GM23338 (cell line): ENCODE data around the gene CREB3L2. TPM values are rescaled to one million over a fixed set of nuclear protein-coding genes. Genes with fewer than 3 reads are reported as not detected.

Source experiments
- ATAC-seq: fragments of 200-7000 bp; cut with Tn5 transposase; 3 replicates; pipeline ENCODE4 v1.9.1; 2020
- DNase-seq: peaks from one replicate; pipeline ENCODE4 v3.0.0-alpha.2; 2015; ENCODE audit warnings: low spot score
- H2AFZ ChIP-seq: fragments of 200-600 bp; sonication (generic); 2 replicates; pipeline ENCODE4 v1.8.0; 2016; ENCODE audit warnings: antibody characterized with exemption, mild to moderate bottlenecking, moderate library complexity
- H3F3A ChIP-seq: fragments of 200-600 bp; sonication (generic); replicated peaks from 2 replicates; pipeline ENCODE4 v1.8.0; 2017; ENCODE audit warnings: antibody characterized with exemption, mixed run types, low read depth
- H3K27ac ChIP-seq: fragments of 200-600 bp; sonication (generic); 2 replicates; pipeline ENCODE4 v1.6.1; 2016; ENCODE audit warnings: low read depth
- H3K27me3 ChIP-seq: fragments of 200-600 bp; sonication (generic); 2 replicates; pipeline ENCODE4 v1.8.0; 2016; ENCODE audit warnings: mild to moderate bottlenecking, mixed run types, moderate library complexity; ENCODE audit not compliant: insufficient read depth
- H3K36me3 ChIP-seq: fragments of 200-600 bp; sonication (generic); 2 replicates; pipeline ENCODE4 v1.8.0; 2016; ENCODE audit warnings: mild to moderate bottlenecking; ENCODE audit not compliant: insufficient read depth
- H3K4me1 ChIP-seq: fragments of 200-600 bp; sonication (generic); 2 replicates; pipeline ENCODE4 v1.8.0; 2016; ENCODE audit warnings: mild to moderate bottlenecking, moderate library complexity; ENCODE audit not compliant: insufficient read depth
- H3K4me2 ChIP-seq: fragments of 200-600 bp; sonication (generic); 2 replicates; pipeline ENCODE4 v1.7.1; 2017; ENCODE audit warnings: mixed run types
- H3K4me3 ChIP-seq: fragments of 200-600 bp; sonication (generic); 2 replicates; pipeline ENCODE4 v1.6.1; 2016; ENCODE audit warnings: mixed run types
- H3K79me2 ChIP-seq: fragments of 200-600 bp; sonication (generic); replicated peaks from 2 replicates; pipeline ENCODE4 v1.8.0; 2017; ENCODE audit warnings: mild to moderate bottlenecking; ENCODE audit not compliant: insufficient read depth
- H3K9me2 ChIP-seq: fragments of 200-600 bp; sonication (generic); 2 replicates; pipeline ENCODE4 v1.8.0; 2017; ENCODE audit not compliant: insufficient read depth
- H4K20me1 ChIP-seq: fragments of 200-600 bp; sonication (generic); replicated peaks from 2 replicates; pipeline ENCODE4 v1.8.0; 2017; ENCODE audit warnings: mild to moderate bottlenecking; ENCODE audit not compliant: insufficient read depth
- H3K27ac Mint-ChIP-seq: 2 replicates; pipeline ENCODE4 v1.8.0; 2020; ENCODE audit warnings: inconsistent platforms, mild to moderate bottlenecking, moderate library complexity, mixed read lengths
- H3K27me3 Mint-ChIP-seq: 3 replicates; pipeline ENCODE4 v1.8.0; 2022; ENCODE audit warnings: low read depth, mild to moderate bottlenecking, moderate library complexity, mixed read lengths, inconsistent platforms; ENCODE audit not compliant: insufficient read depth, poor library complexity
- H3K36me3 Mint-ChIP-seq: 3 replicates; pipeline ENCODE4 v1.8.0; 2021; ENCODE audit warnings: low read depth, mild to moderate bottlenecking, inconsistent platforms, moderate library complexity, mixed read lengths
- H3K4me1 Mint-ChIP-seq: 3 replicates; pipeline ENCODE4 v1.8.0; 2020; ENCODE audit warnings: mild to moderate bottlenecking, inconsistent platforms, mixed read lengths
- H3K4me3 Mint-ChIP-seq: 3 replicates; pipeline ENCODE4 v1.8.0; 2021; ENCODE audit warnings: moderate library complexity, mild to moderate bottlenecking, inconsistent platforms, mixed read lengths
- H3K9me3 Mint-ChIP-seq: 3 replicates; pipeline ENCODE4 v1.8.0; 2020; ENCODE audit warnings: moderate library complexity, mild to moderate bottlenecking, inconsistent platforms, mixed read lengths
- CREB1 ChIP-seq: fragments of 250-450 bp; sonication (Bioruptor Pico); IDR thresholded peaks from 2 replicates; pipeline ENCODE4 v1.5.0; 2020; ENCODE audit warnings: low read depth, mild to moderate bottlenecking, moderate library complexity
- EZH2 ChIP-seq: fragments of 200-600 bp; sonication (generic); IDR thresholded peaks from one replicate; pipeline ENCODE4 v1.8.0; 2017; ENCODE audit warnings: antibody characterized with exemption, mild to moderate bottlenecking, low read depth; ENCODE audit not compliant: unreplicated experiment
- EZH2phosphoT487 ChIP-seq: fragments of 200-600 bp; sonication (generic); IDR thresholded peaks from one replicate; pipeline ENCODE4 v1.8.1; 2018; ENCODE audit warnings: antibody characterized with exemption; ENCODE audit not compliant: unreplicated experiment
- POLR2AphosphoS5 ChIP-seq: IDR thresholded peaks from 2 replicates; pipeline ENCODE4 v1.6.1; 2016; ENCODE audit warnings: antibody characterized with exemption, low read depth
- STAT1 ChIP-seq: IDR thresholded peaks from one replicate; pipeline ENCODE4 v1.6.1; 2016; ENCODE audit warnings: antibody characterized with exemption; ENCODE audit not compliant: unreplicated experiment
- ZNF331 ChIP-seq: fragments of 250-450 bp; sonication (Bioruptor Pico); IDR thresholded peaks from 2 replicates; pipeline ENCODE4 v1.5.0; 2020; ENCODE audit warnings: low read depth, mild to moderate bottlenecking, moderate library complexity
- polyA plus RNA-seq: library from polyadenylated mRNA; unstranded; fragments of >200 nt; fragmentation: Nextera tagmentation; extraction: Ambion mirVana; gene quantifications from 2 replicates; pipeline ENCODE4 v1.2.1, GENCODE V29; 2016
- total RNA-seq: library from RNA; depleted of rRNA; stranded (reverse); fragments of >200 nt; shearing (Covaris generic); gene quantifications from 2 replicates; pipeline ENCODE4 v1.2.3, GENCODE V29; 2014
- TF ChIP-seq, protein P1 (sequence below): IDR thresholded peaks from 2 replicates; pipeline ENCODE4 v1.6.1; 2016; ENCODE audit warnings: antibody characterized with exemption
- TF ChIP-seq, protein P2 (sequence below): fragments of 250-450 bp; sonication (Bioruptor Pico); IDR thresholded peaks from 2 replicates; pipeline ENCODE4 v1.5.0; 2020; ENCODE audit warnings: mild to moderate bottlenecking, moderate library complexity

CREB3L2 gene
- total and polyA plus RNA-seq, 2 experiments from 2014 or later = 14.5 to 27.1 TPM

DNA sequence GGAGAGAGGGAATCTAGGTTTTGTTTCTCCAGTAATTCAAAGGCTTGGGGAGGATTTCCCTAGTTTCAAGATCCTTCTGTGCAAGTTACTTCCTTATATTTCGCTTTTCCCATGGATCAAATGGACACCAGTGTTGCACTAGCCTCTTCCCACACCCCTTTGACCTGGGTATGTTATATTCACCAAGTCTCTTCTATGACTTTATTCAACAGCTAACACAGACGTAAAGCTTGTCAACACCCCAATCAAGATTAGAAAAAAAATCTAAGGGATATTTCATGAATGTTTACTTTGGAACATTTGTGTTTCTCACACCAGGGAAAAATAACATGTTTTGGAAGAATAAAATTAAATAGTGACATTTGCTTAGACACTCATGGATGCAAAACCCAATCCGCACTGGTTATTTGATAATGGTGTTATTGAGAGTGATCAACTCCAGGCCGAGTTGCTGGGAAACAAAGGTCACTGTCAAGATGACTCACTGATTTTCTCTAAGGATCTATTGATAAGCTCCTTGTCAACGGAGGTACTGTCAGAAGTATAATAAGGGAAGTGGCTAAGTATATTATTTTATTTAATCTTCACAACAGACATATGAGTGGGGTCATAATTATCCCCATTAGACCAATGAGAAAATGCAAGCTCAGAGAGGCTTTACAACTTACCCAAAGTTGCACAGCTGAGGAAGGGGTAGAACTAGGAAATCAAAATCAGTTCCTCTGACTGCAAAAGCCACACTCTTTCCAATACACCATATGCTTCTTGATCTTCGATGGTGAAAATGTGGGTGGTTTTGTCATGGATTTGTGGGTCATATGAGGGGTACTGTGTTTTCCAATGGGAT lies 52.2 kb downstream of the CREB3L2 start:
- peaks cover 3% of the 10 kb centered on the region for H3K27me3 Mint-ChIP-seq
- peaks cover 31% of the 10 kb centered on the region for H3K4me1 Mint-ChIP-seq
- DNase-seq (no peak), ATAC-seq (no peak)
- H3K79me2 ChIP-seq = peaks cover 85% of the 10 kb centered on the region
- no peaks in the 10 kb centered on the region for H3F3A ChIP-seq
- no peaks in the 10 kb centered on the region for H3K36me3 ChIP-seq
- peaks cover 15% of the 10 kb centered on the region for H3K4me1 ChIP-seq
- H3K4me3 Mint-ChIP-seq = no peak overlapping the region
- no peak overlapping the region for H3K27ac ChIP-seq
- H3K36me3 Mint-ChIP-seq = no peaks in the 10 kb centered on the region
- TF ChIP-seq EZH2phosphoT487 (no peak), CREB1 (CRISPR knock-in tag) (no peak), STAT1 (no peak), EZH2 (no peak), ZNF331 (CRISPR knock-in tag) (no peak), POLR2AphosphoS5 (no peak)
- TF ChIP-seq, protein P1, sequence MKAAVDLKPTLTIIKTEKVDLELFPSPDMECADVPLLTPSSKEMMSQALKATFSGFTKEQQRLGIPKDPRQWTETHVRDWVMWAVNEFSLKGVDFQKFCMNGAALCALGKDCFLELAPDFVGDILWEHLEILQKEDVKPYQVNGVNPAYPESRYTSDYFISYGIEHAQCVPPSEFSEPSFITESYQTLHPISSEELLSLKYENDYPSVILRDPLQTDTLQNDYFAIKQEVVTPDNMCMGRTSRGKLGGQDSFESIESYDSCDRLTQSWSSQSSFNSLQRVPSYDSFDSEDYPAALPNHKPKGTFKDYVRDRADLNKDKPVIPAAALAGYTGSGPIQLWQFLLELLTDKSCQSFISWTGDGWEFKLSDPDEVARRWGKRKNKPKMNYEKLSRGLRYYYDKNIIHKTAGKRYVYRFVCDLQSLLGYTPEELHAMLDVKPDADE = no peak
- TF ChIP-seq, protein P2, sequence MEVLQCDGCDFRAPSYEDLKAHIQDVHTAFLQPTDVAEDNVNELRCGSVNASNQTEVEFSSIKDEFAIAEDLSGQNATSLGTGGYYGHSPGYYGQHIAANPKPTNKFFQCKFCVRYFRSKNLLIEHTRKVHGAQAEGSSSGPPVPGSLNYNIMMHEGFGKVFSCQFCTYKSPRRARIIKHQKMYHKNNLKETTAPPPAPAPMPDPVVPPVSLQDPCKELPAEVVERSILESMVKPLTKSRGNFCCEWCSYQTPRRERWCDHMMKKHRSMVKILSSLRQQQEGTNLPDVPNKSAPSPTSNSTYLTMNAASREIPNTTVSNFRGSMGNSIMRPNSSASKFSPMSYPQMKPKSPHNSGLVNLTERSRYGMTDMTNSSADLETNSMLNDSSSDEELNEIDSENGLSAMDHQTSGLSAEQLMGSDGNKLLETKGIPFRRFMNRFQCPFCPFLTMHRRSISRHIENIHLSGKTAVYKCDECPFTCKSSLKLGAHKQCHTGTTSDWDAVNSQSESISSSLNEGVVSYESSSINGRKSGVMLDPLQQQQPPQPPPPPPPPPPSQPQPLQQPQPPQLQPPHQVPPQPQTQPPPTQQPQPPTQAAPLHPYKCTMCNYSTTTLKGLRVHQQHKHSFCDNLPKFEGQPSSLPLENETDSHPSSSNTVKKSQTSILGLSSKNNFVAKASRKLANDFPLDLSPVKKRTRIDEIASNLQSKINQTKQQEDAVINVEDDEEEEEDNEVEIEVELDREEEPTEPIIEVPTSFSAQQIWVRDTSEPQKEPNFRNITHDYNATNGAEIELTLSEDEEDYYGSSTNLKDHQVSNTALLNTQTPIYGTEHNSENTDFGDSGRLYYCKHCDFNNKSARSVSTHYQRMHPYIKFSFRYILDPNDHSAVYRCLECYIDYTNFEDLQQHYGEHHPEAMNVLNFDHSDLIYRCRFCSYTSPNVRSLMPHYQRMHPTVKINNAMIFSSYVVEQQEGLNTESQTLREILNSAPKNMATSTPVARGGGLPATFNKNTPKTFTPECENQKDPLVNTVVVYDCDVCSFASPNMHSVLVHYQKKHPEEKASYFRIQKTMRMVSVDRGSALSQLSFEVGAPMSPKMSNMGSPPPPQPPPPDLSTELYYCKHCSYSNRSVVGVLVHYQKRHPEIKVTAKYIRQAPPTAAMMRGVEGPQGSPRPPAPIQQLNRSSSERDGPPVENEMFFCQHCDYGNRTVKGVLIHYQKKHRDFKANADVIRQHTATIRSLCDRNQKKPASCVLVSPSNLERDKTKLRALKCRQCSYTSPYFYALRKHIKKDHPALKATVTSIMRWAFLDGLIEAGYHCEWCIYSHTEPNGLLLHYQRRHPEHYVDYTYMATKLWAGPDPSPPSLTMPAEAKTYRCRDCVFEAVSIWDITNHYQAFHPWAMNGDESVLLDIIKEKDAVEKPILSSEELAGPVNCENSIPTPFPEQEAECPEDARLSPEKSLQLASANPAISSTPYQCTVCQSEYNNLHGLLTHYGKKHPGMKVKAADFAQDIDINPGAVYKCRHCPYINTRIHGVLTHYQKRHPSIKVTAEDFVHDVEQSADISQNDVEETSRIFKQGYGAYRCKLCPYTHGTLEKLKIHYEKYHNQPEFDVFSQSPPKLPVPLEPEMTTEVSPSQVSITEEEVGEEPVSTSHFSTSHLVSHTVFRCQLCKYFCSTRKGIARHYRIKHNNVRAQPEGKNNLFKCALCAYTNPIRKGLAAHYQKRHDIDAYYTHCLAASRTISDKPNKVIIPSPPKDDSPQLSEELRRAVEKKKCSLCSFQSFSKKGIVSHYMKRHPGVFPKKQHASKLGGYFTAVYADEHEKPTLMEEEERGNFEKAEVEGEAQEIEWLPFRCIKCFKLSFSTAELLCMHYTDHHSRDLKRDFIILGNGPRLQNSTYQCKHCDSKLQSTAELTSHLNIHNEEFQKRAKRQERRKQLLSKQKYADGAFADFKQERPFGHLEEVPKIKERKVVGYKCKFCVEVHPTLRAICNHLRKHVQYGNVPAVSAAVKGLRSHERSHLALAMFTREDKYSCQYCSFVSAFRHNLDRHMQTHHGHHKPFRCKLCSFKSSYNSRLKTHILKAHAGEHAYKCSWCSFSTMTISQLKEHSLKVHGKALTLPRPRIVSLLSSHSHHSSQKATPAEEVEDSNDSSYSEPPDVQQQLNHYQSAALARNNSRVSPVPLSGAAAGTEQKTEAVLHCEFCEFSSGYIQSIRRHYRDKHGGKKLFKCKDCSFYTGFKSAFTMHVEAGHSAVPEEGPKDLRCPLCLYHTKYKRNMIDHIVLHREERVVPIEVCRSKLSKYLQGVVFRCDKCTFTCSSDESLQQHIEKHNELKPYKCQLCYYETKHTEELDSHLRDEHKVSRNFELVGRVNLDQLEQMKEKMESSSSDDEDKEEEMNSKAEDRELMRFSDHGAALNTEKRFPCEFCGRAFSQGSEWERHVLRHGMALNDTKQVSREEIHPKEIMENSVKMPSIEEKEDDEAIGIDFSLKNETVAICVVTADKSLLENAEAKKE = no peak
- H3K27me3 ChIP-seq = no peaks in the 10 kb centered on the region
- H2AFZ ChIP-seq = no peak overlapping the region
- no peaks in the 10 kb centered on the region for H3K9me3 Mint-ChIP-seq
- H3K4me3 ChIP-seq = no peak overlapping the region
- no peak overlapping the region for H3K27ac Mint-ChIP-seq
- H3K4me2 ChIP-seq = no peak overlapping the region
- H4K20me1 ChIP-seq = peaks cover 6% of the 10 kb centered on the region; the same call in 1 of the 2 replicates
- 0 out of 2 replicates have a peak, but pooled peaks cover 8% of the 10 kb centered on the region for H3K9me2 ChIP-seq
